Endodermal cell (in vitro differentiated cells): ENCODE results near the gene SVIL. TPM values are rescaled to one million over a fixed set of nuclear protein-coding genes. Genes with fewer than 3 reads are reported as not detected.

Experiments used
- DNase-seq: peaks from one replicate; pipeline ENCODE4 v3.0.0-alpha.2; 2017
- H3K27ac ChIP-seq: 2 replicates; pipeline ENCODE4 v1.5.1; 2013; ENCODE audit warnings: mild to moderate bottlenecking, low read depth, low read length, moderate library complexity
- H3K27me3 ChIP-seq: 2 replicates; pipeline ENCODE4 v1.6.1; 2013; ENCODE audit warnings: mild to moderate bottlenecking, low read length, moderate library complexity; ENCODE audit not compliant: insufficient read depth, control insufficient read depth, poor library complexity, severe bottlenecking
- H3K36me3 ChIP-seq: 2 replicates; pipeline ENCODE4 v1.7.0; 2013; ENCODE audit warnings: mild to moderate bottlenecking, low read length, moderate library complexity; ENCODE audit not compliant: control insufficient read depth, insufficient read depth
- H3K4me1 ChIP-seq: one replicate; pipeline ENCODE4 v1.7.0; 2013; ENCODE audit warnings: low read length; ENCODE audit not compliant: control insufficient read depth, insufficient read depth
- H3K4me3 ChIP-seq: 2 replicates; pipeline ENCODE4 v1.5.1; 2013; ENCODE audit warnings: mild to moderate bottlenecking, low read length, moderate library complexity
- H3K9ac ChIP-seq: 2 replicates; pipeline ENCODE4 v1.6.1; 2013; ENCODE audit warnings: mild to moderate bottlenecking, low read length, moderate library complexity; ENCODE audit not compliant: poor library complexity, severe bottlenecking; ENCODE audit errors: extremely low read depth
- H3K9me3 ChIP-seq: 2 replicates; pipeline ENCODE4 v1.6.1; 2013; ENCODE audit warnings: mild to moderate bottlenecking, low read length, moderate library complexity; ENCODE audit not compliant: control insufficient read depth
- H3K27ac Mint-ChIP-seq: 2 replicates; pipeline ENCODE4 v1.8.0; 2020; ENCODE audit warnings: mixed read lengths
- H3K27me3 Mint-ChIP-seq: 2 replicates; pipeline ENCODE4 v1.8.0; 2021; ENCODE audit warnings: mild to moderate bottlenecking, mixed read lengths; ENCODE audit not compliant: insufficient read depth
- H3K36me3 Mint-ChIP-seq: 2 replicates; pipeline ENCODE4 v1.8.0; 2020; ENCODE audit warnings: low read depth, mixed read lengths
- H3K4me1 Mint-ChIP-seq: 2 replicates; pipeline ENCODE4 v1.8.0; 2020; ENCODE audit warnings: mixed read lengths
- H3K4me3 Mint-ChIP-seq: 2 replicates; pipeline ENCODE4 v1.8.0; 2020; ENCODE audit warnings: mild to moderate bottlenecking, moderate library complexity, mixed read lengths
- H3K9me3 Mint-ChIP-seq: 2 replicates; pipeline ENCODE4 v1.8.0; 2020; ENCODE audit warnings: mild to moderate bottlenecking, mixed read lengths
- CTCF ChIP-seq: fragments of 200-600 bp; sonication (generic); conservative IDR thresholded peaks from 2 replicates; pipeline ENCODE4 v1.5.0; 2021; ENCODE audit warnings: antibody characterized with exemption, mild to moderate bottlenecking
- whole genome bisulfite sequencing, 2 experiments: methylation state at CpG; one replicate each; pipeline versions ENCODE4 v1.1.5 to v1.1.7; 2013; ENCODE audit warnings: missing lambda C conversion rate in 2 of 2, mixed read lengths in 1 of 2; ENCODE audit not compliant: insufficient coverage in 1 of 2, insufficient read length in 1 of 2; 5-methylcytosine and 5-hydroxymethylcytosine counted together
- total RNA-seq, 2 donors: library from RNA; stranded (reverse); fragmentation: NEBNext Ultra II Directional in 1 of 2; extraction: Animal tissue kit (Norgen Biotek cat#: 25700) in 1 of 2; gene quantifications; 2 replicates in 1 of 2; 3 replicates in 1 of 2; pipeline ENCODE4 v1.2.1, GENCODE V29; 2021

SVIL gene
- total RNA-seq, 2 donors from 2014 or later: 25.2 to 32.9 TPM

GRCh38 chr10:29533046-29533445 lies 101.7 kb downstream of the SVIL start:
- no peaks in the 10 kb centered on the region for H3K9me3 ChIP-seq
- H3K4me3 Mint-ChIP-seq: no peak overlapping the region
- no peak overlapping the region for H3K9ac ChIP-seq
- no peaks in the 10 kb centered on the region for H3K27me3 Mint-ChIP-seq
- peaks cover 16% of the 10 kb centered on the region for H3K36me3 Mint-ChIP-seq
- 93 to 96% methylated on average over 10 to 14 of the region's 14 CpGs for WGBS, 2 experiments
- TF ChIP-seq CTCF: no peak
- no peaks in the 10 kb centered on the region for H3K4me1 ChIP-seq
- DNase-seq: no peak
- no peak overlapping the region for H3K4me3 ChIP-seq
- H3K27ac ChIP-seq: no peak overlapping the region
- H3K36me3 ChIP-seq: peaks cover 19% of the 10 kb centered on the region
- H3K27ac Mint-ChIP-seq: no peak overlapping the region
- no peaks in the 10 kb centered on the region for H3K9me3 Mint-ChIP-seq
- no peaks in the 10 kb centered on the region for H3K27me3 ChIP-seq
- H3K4me1 Mint-ChIP-seq: peaks cover 15% of the 10 kb centered on the region

- Histone ChIP-seq H3K27ac (no peak overlapping the region), H3K4me3 (no peak overlapping the region), H3K9ac (no peak overlapping the region), H3K9me3 (no peaks in the 10 kb centered on the region), H3K4me1 (no peaks in the 10 kb centered on the region), H3K36me3 (peaks cover 22% of the 10 kb centered on the region), H3K27me3 (no peaks in the 10 kb centered on the region)
- Mint-ChIP-seq H3K4me3 (no peak overlapping the region), H3K4me1 (peaks cover 15% of the 10 kb centered on the region), H3K27ac (no peak overlapping the region), H3K27me3 (no peaks in the 10 kb centered on the region), H3K9me3 (no peaks in the 10 kb centered on the region), H3K36me3 (peaks cover 18% of the 10 kb centered on the region)
- TF ChIP-seq CTCF: no peak
- no peak for DNase-seq
- 96% methylated on average over 18 to 19 of the region's 19 CpGs for WGBS, 2 experiments
Observed at GRCh38 chr10:29532256-29532878, 102.4 kb downstream of the SVIL start.

- peaks cover 36% of the 10 kb centered on the region for H3K36me3 ChIP-seq
- H3K4me3 ChIP-seq: no peak overlapping the region
- no peaks in the 10 kb centered on the region for H3K9me3 Mint-ChIP-seq
- H3K36me3 Mint-ChIP-seq: peaks cover 24% of the 10 kb centered on the region
- H3K27me3 Mint-ChIP-seq: no peaks in the 10 kb centered on the region
- no peak overlapping the region for H3K4me3 Mint-ChIP-seq
- H3K9ac ChIP-seq: no peak overlapping the region
- H3K27ac ChIP-seq: no peak overlapping the region
- H3K27ac Mint-ChIP-seq: no peak overlapping the region
- no peaks in the 10 kb centered on the region for H3K4me1 ChIP-seq
- H3K9me3 ChIP-seq: no peaks in the 10 kb centered on the region
- H3K4me1 Mint-ChIP-seq: peaks cover 12% of the 10 kb centered on the region
- H3K27me3 ChIP-seq: no peaks in the 10 kb centered on the region
- 92 to 93% methylated on average over 6 to 9 of the region's 9 CpGs for WGBS, 2 experiments
- no peak for TF ChIP-seq CTCF
- no peak for DNase-seq
Observed at GRCh38 chr10:29530112-29530976, 104.4 kb downstream of the SVIL start.
